HepG2 (cell line): ENCODE results near the gene DIMT1. TPM values are rescaled to one million over a fixed set of nuclear protein-coding genes. Genes with fewer than 3 reads are reported as not detected.

Source experiments
- ARNTL ChIP-seq: sonication (generic); formaldehyde crosslinking; IDR thresholded peaks from 2 replicates; pipeline ENCODE4 v1.4.0; 2020; ENCODE audit warnings: mild to moderate bottlenecking, missing genetic modification reagents
- FIP1L1 ChIP-seq: fragments of 200-400 bp; formaldehyde crosslinking; IDR thresholded peaks from 2 replicates; pipeline ENCODE4 v1.6.1; 2018; ENCODE audit warnings: low read depth, mild to moderate bottlenecking, low read length, moderate library complexity, borderline replicate concordance; ENCODE audit not compliant: insufficient read depth
- FOSL2 ChIP-seq: sonication (generic); formaldehyde crosslinking; IDR thresholded peaks from 2 replicates; pipeline ENCODE4 v1.4.0; 2020; ENCODE audit warnings: missing genetic modification reagents
- HNF4A ChIP-seq: sonication (generic); formaldehyde crosslinking; IDR thresholded peaks from 2 replicates; pipeline ENCODE4 v1.4.0; 2020; ENCODE audit warnings: missing genetic modification reagents
- ISX ChIP-seq: sonication (generic); formaldehyde crosslinking; conservative IDR thresholded peaks from 2 replicates; pipeline ENCODE4 v1.5.0; 2020; ENCODE audit warnings: missing genetic modification reagents
- KAT7 ChIP-seq: IDR thresholded peaks from 2 replicates; pipeline ENCODE4 v1.6.1; 2018; ENCODE audit warnings: borderline replicate concordance, missing compliant biosample characterization
- RARG ChIP-seq: sonication (generic); formaldehyde crosslinking; IDR thresholded peaks from 2 replicates; pipeline ENCODE4 v1.4.0; 2020; ENCODE audit warnings: low read depth, mild to moderate bottlenecking, missing genetic modification reagents
- SETDB1 ChIP-seq: sonication (generic); formaldehyde crosslinking; IDR thresholded peaks from 2 replicates; pipeline ENCODE4 v1.5.1; 2020; ENCODE audit warnings: missing genetic modification reagents, mild to moderate bottlenecking, borderline replicate concordance
- SOX5 ChIP-seq: IDR thresholded peaks from 2 replicates; pipeline ENCODE4 v1.6.1; 2016; ENCODE audit warnings: borderline replicate concordance
- SRF ChIP-seq: IDR thresholded peaks from 2 replicates; pipeline ENCODE4 v1.6.1; 2011; ENCODE audit warnings: mild to moderate bottlenecking, low read depth, low read length, moderate library complexity
- ZKSCAN5 ChIP-seq: sonication (generic); formaldehyde crosslinking; IDR thresholded peaks from 2 replicates; pipeline ENCODE4 v1.5.1; 2020; ENCODE audit warnings: mild to moderate bottlenecking, missing genetic modification reagents
- ZMYM2 ChIP-seq: sonication (generic); formaldehyde crosslinking; IDR thresholded peaks from 2 replicates; pipeline ENCODE4 v1.8.0; 2022; ENCODE audit warnings: mild to moderate bottlenecking, missing genetic modification reagents
- ZNF101 ChIP-seq: sonication (generic); formaldehyde crosslinking; IDR thresholded peaks from 2 replicates; pipeline ENCODE4 v1.4.0; 2020; ENCODE audit warnings: mild to moderate bottlenecking, low read depth, missing genetic modification reagents, borderline replicate concordance
- ZNF329 ChIP-seq: sonication (generic); formaldehyde crosslinking; IDR thresholded peaks from 2 replicates; pipeline ENCODE4 v1.9.0; 2021; ENCODE audit warnings: low read depth, mild to moderate bottlenecking, missing genetic modification reagents
- ZNF605 ChIP-seq: sonication (generic); formaldehyde crosslinking; IDR thresholded peaks from 2 replicates; pipeline ENCODE4 v1.8.0; 2022; ENCODE audit warnings: mild to moderate bottlenecking, missing genetic modification reagents
- ZNF772 ChIP-seq: sonication (generic); formaldehyde crosslinking; IDR thresholded peaks from 2 replicates; pipeline ENCODE4 v1.5.0; 2020; ENCODE audit warnings: mild to moderate bottlenecking, missing genetic modification reagents
- polyA plus RNA-seq, 8 experiments: library from polyadenylated mRNA; depleted of rRNA in 3 of 8; stranded (reverse) in 7 of 8; unstranded in 1 of 8; fragments of >200 nt; fragmentation: Illumina TruSeq in 4 of 8; extraction: Trizol in 4 of 8; gene quantifications; 2 replicates each; pipeline versions ENCODE4 v1.2.1 to v1.2.3, GENCODE V29; 2011 to 2016; ENCODE audit warnings: low read depth in 4 of 8, missing spikeins in 1 of 8, mixed read lengths in 1 of 8; ENCODE audit not compliant: insufficient read depth in 1 of 8
- total RNA-seq, 5 experiments: library from RNA; depleted of rRNA; stranded (reverse); fragments of >200 nt; fragmentation: Illumina TruSeq; extraction: Trizol; gene quantifications; 2 replicates each; pipeline ENCODE4 v1.2.3, GENCODE V29; 2016; ENCODE audit warnings: low read depth in 1 of 5
- TF ChIP-seq, protein P1 (sequence below): sonication (generic); formaldehyde crosslinking; IDR thresholded peaks from 2 replicates; pipeline ENCODE4 v1.4.0; 2020; ENCODE audit warnings: missing genetic modification reagents
- TF ChIP-seq, protein P2 (sequence below): sonication (generic); formaldehyde crosslinking; IDR thresholded peaks from 2 replicates; pipeline ENCODE4 v1.5.1; 2020; ENCODE audit warnings: missing genetic modification reagents, mild to moderate bottlenecking, borderline replicate concordance
- TF ChIP-seq, protein P3 (sequence below): sonication (generic); formaldehyde crosslinking; IDR thresholded peaks from 2 replicates; pipeline ENCODE4 v1.4.0; 2020; ENCODE audit warnings: mild to moderate bottlenecking, missing genetic modification reagents, borderline replicate concordance
- TF ChIP-seq, protein P4 (sequence below): sonication (generic); formaldehyde crosslinking; IDR thresholded peaks from 2 replicates; pipeline ENCODE4 v1.4.0; 2020; ENCODE audit warnings: missing genetic modification reagents
- TF ChIP-seq, protein P5 (sequence below): sonication (generic); formaldehyde crosslinking; IDR thresholded peaks from 2 replicates; pipeline ENCODE4 v1.5.0; 2020; ENCODE audit warnings: mild to moderate bottlenecking, missing genetic modification reagents

The DIMT1 gene
- total and polyA plus RNA-seq, 2 of the 13 experiments (the other 11 are each of a cell fraction or from before 2014, with no cell fraction given): 16.1 to 35.2 TPM

DNA sequence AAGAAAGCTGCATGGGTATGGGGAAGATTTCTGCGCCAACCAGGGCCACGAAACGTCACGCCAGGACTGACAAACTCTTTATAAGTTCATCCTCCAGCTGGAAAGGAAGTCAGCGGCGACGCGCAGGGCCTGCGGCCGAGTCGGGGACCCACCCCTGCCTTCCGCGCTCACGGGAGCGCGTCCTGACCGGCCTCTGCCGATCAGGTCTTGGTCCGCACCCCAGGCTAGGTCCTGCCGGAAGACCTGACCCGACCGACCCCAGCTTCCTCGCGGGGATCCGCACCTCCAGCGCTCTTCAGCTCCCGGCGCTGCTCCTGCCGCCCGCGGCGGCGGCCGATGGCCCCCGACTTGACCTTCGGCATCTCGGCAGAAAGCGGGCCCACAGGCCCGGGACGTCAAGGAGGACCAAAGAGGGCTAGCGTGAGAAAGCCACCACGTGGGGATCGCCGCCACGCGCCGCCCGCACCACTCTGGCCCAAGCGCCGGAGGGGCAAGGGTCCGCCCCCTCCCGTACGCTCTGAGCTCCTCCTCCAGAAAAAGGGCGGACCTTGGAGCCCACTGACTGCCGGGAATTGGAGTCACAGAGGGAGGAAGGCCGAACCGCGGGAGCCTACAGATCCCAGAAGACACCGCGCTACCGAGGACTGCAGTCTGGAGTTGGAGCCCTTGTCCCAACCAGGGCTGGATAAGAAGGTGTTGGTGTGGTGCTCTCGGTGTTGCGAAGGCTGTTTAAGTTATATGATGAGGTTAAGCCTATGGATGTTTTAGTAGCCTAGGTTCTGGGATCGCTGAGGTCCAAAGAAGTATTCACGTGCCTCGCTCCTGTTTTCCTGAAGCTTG lies at the start of gene DIMT1 (continued):
- TF ChIP-seq, protein P1, sequence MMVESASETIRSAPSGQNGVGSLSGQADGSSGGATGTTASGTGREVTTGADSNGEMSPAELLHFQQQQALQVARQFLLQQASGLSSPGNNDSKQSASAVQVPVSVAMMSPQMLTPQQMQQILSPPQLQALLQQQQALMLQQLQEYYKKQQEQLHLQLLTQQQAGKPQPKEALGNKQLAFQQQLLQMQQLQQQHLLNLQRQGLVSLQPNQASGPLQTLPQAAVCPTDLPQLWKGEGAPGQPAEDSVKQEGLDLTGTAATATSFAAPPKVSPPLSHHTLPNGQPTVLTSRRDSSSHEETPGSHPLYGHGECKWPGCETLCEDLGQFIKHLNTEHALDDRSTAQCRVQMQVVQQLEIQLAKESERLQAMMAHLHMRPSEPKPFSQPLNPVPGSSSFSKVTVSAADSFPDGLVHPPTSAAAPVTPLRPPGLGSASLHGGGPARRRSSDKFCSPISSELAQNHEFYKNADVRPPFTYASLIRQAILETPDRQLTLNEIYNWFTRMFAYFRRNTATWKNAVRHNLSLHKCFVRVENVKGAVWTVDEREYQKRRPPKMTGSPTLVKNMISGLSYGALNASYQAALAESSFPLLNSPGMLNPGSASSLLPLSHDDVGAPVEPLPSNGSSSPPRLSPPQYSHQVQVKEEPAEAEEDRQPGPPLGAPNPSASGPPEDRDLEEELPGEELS: no peak
- TF ChIP-seq ISX (CRISPR knock-in tag) (no peak), KAT7 (CRISPR knock-in tag) (peak; percentile 74), ZNF772 (CRISPR knock-in tag) (peak; percentile 91), SOX5 (CRISPR knock-in tag) (peak; percentile 46; the same call in 1 of the 2 replicates), ZNF329 (peak; percentile 83; the same call in 1 of the 2 replicates), FIP1L1 (0 out of 2 replicates have a peak, but pooled peaks have one; percentile 50), ZNF605 (CRISPR knock-in tag) (peak; percentile 94), RARG (CRISPR knock-in tag) (no peak), FOSL2 (CRISPR knock-in tag) (peak; percentile 28), ZKSCAN5 (CRISPR knock-in tag) (no peak), ARNTL (CRISPR knock-in tag) (peak; percentile 65; the same call in 1 of the 2 replicates), SRF (no peak), ZMYM2 (CRISPR knock-in tag) (no peak), ZNF101 (CRISPR knock-in tag) (0 out of 2 replicates have a peak, but pooled peaks have one; percentile 26), SETDB1 (no peak), HNF4A (peak; percentile 57)
- TF ChIP-seq, protein P2, sequence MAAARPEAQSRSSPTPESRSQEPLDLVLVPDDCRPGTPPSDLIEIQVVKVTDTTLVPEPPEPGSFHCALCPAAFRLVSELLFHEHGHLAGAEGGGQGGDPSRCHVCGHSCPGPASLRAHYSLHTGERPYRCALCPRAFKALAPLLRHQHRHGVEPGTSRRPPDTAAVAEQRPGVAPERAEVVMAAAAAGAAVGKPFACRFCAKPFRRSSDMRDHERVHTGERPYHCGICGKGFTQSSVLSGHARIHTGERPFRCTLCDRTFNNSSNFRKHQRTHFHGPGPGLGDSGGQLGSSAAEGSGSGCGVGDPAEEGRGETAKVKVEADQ (CRISPR knock-in tag): peak; percentile 78; the same call in 1 of the 2 replicates
- TF ChIP-seq, protein P3, sequence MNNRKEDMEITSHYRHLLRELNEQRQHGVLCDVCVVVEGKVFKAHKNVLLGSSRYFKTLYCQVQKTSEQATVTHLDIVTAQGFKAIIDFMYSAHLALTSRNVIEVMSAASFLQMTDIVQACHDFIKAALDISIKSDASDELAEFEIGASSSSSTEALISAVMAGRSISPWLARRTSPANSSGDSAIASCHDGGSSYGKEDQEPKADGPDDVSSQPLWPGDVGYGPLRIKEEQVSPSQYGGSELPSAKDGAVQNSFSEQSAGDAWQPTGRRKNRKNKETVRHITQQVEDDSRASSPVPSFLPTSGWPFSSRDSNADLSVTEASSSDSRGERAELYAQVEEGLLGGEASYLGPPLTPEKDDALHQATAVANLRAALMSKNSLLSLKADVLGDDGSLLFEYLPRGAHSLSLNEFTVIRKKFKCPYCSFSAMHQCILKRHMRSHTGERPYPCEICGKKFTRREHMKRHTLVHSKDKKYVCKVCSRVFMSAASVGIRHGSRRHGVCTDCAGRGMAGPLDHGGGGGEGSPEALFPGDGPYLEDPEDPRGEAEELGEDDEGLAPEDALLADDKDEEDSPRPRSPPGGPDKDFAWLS (CRISPR knock-in tag): peak; percentile 14; the same call in 1 of the 2 replicates
- TF ChIP-seq, protein P4, sequence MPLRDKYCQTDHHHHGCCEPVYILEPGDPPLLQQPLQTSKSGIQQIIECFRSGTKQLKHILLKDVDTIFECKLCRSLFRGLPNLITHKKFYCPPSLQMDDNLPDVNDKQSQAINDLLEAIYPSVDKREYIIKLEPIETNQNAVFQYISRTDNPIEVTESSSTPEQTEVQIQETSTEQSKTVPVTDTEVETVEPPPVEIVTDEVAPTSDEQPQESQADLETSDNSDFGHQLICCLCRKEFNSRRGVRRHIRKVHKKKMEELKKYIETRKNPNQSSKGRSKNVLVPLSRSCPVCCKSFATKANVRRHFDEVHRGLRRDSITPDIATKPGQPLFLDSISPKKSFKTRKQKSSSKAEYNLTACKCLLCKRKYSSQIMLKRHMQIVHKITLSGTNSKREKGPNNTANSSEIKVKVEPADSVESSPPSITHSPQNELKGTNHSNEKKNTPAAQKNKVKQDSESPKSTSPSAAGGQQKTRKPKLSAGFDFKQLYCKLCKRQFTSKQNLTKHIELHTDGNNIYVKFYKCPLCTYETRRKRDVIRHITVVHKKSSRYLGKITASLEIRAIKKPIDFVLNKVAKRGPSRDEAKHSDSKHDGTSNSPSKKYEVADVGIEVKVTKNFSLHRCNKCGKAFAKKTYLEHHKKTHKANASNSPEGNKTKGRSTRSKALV (CRISPR knock-in tag): no peak
- TF ChIP-seq, protein P5, sequence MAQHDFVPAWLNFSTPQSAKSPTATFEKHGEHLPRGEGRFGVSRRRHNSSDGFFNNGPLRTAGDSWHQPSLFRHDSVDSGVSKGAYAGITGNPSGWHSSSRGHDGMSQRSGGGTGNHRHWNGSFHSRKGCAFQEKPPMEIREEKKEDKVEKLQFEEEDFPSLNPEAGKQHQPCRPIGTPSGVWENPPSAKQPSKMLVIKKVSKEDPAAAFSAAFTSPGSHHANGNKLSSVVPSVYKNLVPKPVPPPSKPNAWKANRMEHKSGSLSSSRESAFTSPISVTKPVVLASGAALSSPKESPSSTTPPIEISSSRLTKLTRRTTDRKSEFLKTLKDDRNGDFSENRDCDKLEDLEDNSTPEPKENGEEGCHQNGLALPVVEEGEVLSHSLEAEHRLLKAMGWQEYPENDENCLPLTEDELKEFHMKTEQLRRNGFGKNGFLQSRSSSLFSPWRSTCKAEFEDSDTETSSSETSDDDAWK: no peak
